GM12864 (cell line): ENCODE data around the gene TRIAP1.

Experiments used
- DNase-seq: peaks from one replicate; pipeline ENCODE4 v3.0.0-alpha.2; 2011; ENCODE audit warnings: low read depth
- H3K4me3 ChIP-seq: 2 replicates; pipeline ENCODE4 v1.5.1; 2011; ENCODE audit warnings: mild to moderate bottlenecking, low read depth, low read length, control low read depth
- CTCF ChIP-seq: IDR thresholded peaks from 2 replicates; pipeline ENCODE4 v1.5.1; 2011; ENCODE audit warnings: low read depth, mild to moderate bottlenecking, moderate library complexity, low read length, control low read depth, inconsistent platforms; ENCODE audit errors: missing control alignments

Gene TRIAP1

GRCh38 chr12:120468325-120468820 lies 22.2 kb upstream of the TRIAP1 start:
- no peak for DNase-seq
- TF ChIP-seq CTCF, result no peak
- peak overlapping the region; percentile 97 for H3K4me3 ChIP-seq

- H3K4me3 ChIP-seq, result no peak overlapping the region
- DNase-seq, result no peak
- TF ChIP-seq CTCF, result no peak
Observed at GRCh38 chr12:120467439-120467838, 21.3 kb upstream of the TRIAP1 start.

GRCh38 chr12:120466560-120467315 lies 20.6 kb upstream of the TRIAP1 start:
- TF ChIP-seq CTCF, result peak; percentile 60
- no peak for DNase-seq
- H3K4me3 ChIP-seq, result no peak overlapping the region

- H3K4me3 ChIP-seq, result no peak overlapping the region
- no peak for DNase-seq
- no peak for TF ChIP-seq CTCF
Observed at GRCh38 chr12:120465756-120466155, 19.6 kb upstream of the TRIAP1 start.

- TF ChIP-seq CTCF, result no peak
- DNase-seq, result no peak
- H3K4me3 ChIP-seq, result no peak overlapping the region
Observed at GRCh38 chr12:120463712-120464111, 17.5 kb upstream of the TRIAP1 start.

- DNase-seq, result no peak
- no peak for TF ChIP-seq CTCF
- no peak overlapping the region for H3K4me3 ChIP-seq
Observed at GRCh38 chr12:120462099-120462640, 16.0 kb upstream of the TRIAP1 start.

GRCh38 chr12:120460157-120460556 lies 14.0 kb upstream of the TRIAP1 start:
- TF ChIP-seq CTCF, result no peak
- no peak for DNase-seq
- no peak overlapping the region for H3K4me3 ChIP-seq
